Vagina (tissue), 2 donors: ENCODE measurements around the gene DEGS2.

ENCODE experiments used
- POLR2AphosphoS5 ChIP-seq, 2 donors: sonication (generic); formaldehyde crosslinking; IDR thresholded peaks; one replicate each; pipeline ENCODE4 v1.9.0; 2017; ENCODE audit warnings: antibody characterized with exemption in 2 of 2, mild to moderate bottlenecking in 2 of 2, low read depth in 1 of 2; ENCODE audit not compliant: insufficient read depth in 1 of 2
- TF ChIP-seq, protein P1 (sequence below), 3 experiments: fragments of 450-650 bp in 2 of 3; fragments of 200-600 bp in 1 of 3; sonication (generic) in 1 of 3; IDR thresholded peaks; one replicate each; pipeline ENCODE4 v1.5.1; 2017 to 2019; ENCODE audit warnings: antibody characterized with exemption in 3 of 3, mild to moderate bottlenecking in 2 of 3, moderate library complexity in 2 of 3

DNA sequence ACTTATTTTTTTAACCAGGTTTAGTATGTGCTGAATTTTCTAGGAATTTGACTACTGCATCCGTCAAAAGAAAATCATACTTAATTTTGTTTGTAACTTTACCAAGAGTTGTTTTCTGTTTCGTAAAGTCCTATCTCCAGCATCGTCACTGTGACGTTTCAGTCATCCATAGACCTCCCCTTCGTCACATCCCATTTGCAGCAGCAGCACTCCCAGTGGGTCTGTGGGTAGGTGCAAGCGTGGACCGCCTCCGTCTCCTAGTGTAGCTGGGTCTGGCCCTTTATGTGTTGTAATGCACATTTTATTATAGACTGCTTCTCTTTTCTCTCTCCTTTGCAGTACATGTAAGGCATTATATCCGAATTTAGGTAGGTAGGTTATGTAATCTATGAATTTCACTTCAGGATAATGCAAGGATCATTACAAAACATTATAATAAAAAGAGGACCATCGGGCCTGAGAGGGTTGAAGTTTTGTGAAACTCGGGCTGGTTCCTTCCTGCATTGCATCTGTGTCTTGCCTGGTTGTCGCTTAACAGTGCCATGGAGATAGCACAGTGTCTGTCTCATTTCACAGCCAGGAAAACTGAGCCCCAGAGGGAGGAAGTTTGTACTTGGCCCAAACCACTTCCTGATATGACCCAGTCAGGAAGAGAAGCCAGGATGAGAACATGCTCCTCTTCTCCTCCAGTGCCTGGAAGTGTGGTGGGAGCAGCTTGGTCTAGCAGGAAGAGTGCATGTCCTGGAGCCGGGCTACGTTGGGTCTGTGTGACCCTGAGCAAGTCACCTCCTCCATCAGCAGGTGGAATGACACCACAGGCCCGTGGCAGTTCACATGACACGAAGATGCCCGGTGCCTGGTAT, 53.0 kb downstream of the DEGS2 start:
- TF ChIP-seq, protein P1, sequence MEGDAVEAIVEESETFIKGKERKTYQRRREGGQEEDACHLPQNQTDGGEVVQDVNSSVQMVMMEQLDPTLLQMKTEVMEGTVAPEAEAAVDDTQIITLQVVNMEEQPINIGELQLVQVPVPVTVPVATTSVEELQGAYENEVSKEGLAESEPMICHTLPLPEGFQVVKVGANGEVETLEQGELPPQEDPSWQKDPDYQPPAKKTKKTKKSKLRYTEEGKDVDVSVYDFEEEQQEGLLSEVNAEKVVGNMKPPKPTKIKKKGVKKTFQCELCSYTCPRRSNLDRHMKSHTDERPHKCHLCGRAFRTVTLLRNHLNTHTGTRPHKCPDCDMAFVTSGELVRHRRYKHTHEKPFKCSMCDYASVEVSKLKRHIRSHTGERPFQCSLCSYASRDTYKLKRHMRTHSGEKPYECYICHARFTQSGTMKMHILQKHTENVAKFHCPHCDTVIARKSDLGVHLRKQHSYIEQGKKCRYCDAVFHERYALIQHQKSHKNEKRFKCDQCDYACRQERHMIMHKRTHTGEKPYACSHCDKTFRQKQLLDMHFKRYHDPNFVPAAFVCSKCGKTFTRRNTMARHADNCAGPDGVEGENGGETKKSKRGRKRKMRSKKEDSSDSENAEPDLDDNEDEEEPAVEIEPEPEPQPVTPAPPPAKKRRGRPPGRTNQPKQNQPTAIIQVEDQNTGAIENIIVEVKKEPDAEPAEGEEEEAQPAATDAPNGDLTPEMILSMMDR (IDR thresholded peaks at IDR 0.05): no peak
- no peak for TF ChIP-seq POLR2AphosphoS5 (IDR thresholded peaks at IDR 0.05; ENCODE audit: insufficient read depth in 1 of 2, low read depth in 1 of 2)
